GM18517 (cell line): ENCODE measurements around the gene SMAP1.

Source experiments
- ATAC-seq: cut with Tn5 transposase; IDR thresholded peaks from one replicate; pipeline ENCODE4 v1.9.1; 2021; ENCODE audit warnings: mild to moderate bottlenecking, moderate library complexity; ENCODE audit not compliant: unreplicated experiment

The SMAP1 gene

GRCh38 chr6:70884074-70884983 lies 216.6 kb downstream of the SMAP1 start:
- ATAC-seq, result peak; percentile 81

GRCh38 chr6:70886071-70886470 lies 218.4 kb downstream of the SMAP1 start:
- ATAC-seq, result no peak

- no peak for ATAC-seq
These were observed 219.0 kb downstream of the SMAP1 start for GRCh38 chr6:70886661-70887060.

- no peak for ATAC-seq
These were observed 221.6 kb downstream of the SMAP1 start for GRCh38 chr6:70889270-70889669.

GRCh38 chr6:70894001-70894400 lies 226.3 kb downstream of the SMAP1 start:
- ATAC-seq, result no peak

- no peak for ATAC-seq
These were observed 232.4 kb downstream of the SMAP1 start for GRCh38 chr6:70900047-70900446.

GRCh38 chr6:70901324-70901723 lies 233.6 kb downstream of the SMAP1 start:
- ATAC-seq, result no peak

- no peak for ATAC-seq
These were observed 236.2 kb downstream of the SMAP1 start for GRCh38 chr6:70903665-70904452.

GRCh38 chr6:70905742-70906141 lies 238.1 kb downstream of the SMAP1 start:
- ATAC-seq, result no peak
